B cell (primary cell): ENCODE results near the gene PLAU. TPM values are rescaled to one million over a fixed set of nuclear protein-coding genes. Genes with fewer than 3 reads are reported as not detected.

Source experiments
- ATAC-seq: fragments of 200-7000 bp; cut with Tn5 transposase; one replicate; pipeline ENCODE4 v1.10.0; 2021; ENCODE audit warnings: low read depth, mild to moderate bottlenecking, moderate number of reproducible peaks, moderate library complexity
- CTCF ChIA-PET: fragments of 350-600 bp; sonication (Branson Sonifier 250); formaldehyde crosslinking; loops from one replicate; lab custom pipeline; 2021; ENCODE audit warnings: antibody characterized with exemption, inconsistent platforms; lab: Charles Lee
- POLR2A ChIA-PET: fragments of 350-600 bp; sonication (Branson Sonifier 250); formaldehyde crosslinking; loops from one replicate; lab custom pipeline; 2021; ENCODE audit warnings: antibody characterized with exemption; lab: Charles Lee
- DNase-seq: peaks from one replicate; pipeline ENCODE4 v3.0.0; 2013
- H2AFZ ChIP-seq: 2 replicates; pipeline ENCODE4 v1.6.1; 2012; ENCODE audit warnings: mild to moderate bottlenecking, low read depth, low read length; ENCODE audit not compliant: insufficient read depth, poor library complexity, severe bottlenecking
- H3K27ac ChIP-seq, 2 donors: 1 replicate in 1 of 2; 2 replicates in 1 of 2; pipeline ENCODE4 v1.5.1; 2012 to 2013; ENCODE audit warnings: low read length in 2 of 2, mild to moderate bottlenecking in 2 of 2, moderate library complexity in 1 of 2
- H3K27me3 ChIP-seq, 4 experiments: fragments of 200-600 bp in 1 of 4; sonication (generic) in 1 of 4; replicated peaks in 1 of 4; 1 replicate in 2 of 4; 2 replicates in 2 of 4; pipeline versions ENCODE4 v1.6.1 to v1.7.0; 2013 to 2016; ENCODE audit warnings: low read length in 3 of 4, mild to moderate bottlenecking in 2 of 4, mixed read lengths in 1 of 4, moderate library complexity in 1 of 4; ENCODE audit not compliant: insufficient read depth in 4 of 4, control insufficient read depth in 3 of 4; ENCODE audit errors: control extremely low read depth in 1 of 4
- H3K36me3 ChIP-seq, 2 experiments: replicated peaks in 1 of 2; 1 replicate in 1 of 2; 2 replicates in 1 of 2; pipeline versions ENCODE4 v1.6.1 to v1.7.1; 2013; ENCODE audit warnings: low read length in 1 of 2; ENCODE audit not compliant: insufficient read depth in 2 of 2, control insufficient read depth in 1 of 2; ENCODE audit errors: control extremely low read depth in 1 of 2, extremely low read depth in 1 of 2
- H3K4me1 ChIP-seq, 2 donors: fragments of 200-600 bp in 1 of 2; sonication (generic) in 1 of 2; 1 replicate in 1 of 2; 2 replicates in 1 of 2; pipeline versions ENCODE4 v1.5.1 to v1.6.1; 2013 to 2017; ENCODE audit warnings: low read length in 2 of 2; ENCODE audit not compliant: control insufficient read depth in 2 of 2, insufficient read depth in 2 of 2
- H3K4me2 ChIP-seq: replicated peaks from 2 replicates; pipeline ENCODE3; 2012; ENCODE audit warnings: mild to moderate bottlenecking, low read depth, low read length; ENCODE audit not compliant: poor library complexity, severe bottlenecking
- H3K4me3 ChIP-seq, 5 experiments: fragments of 200-600 bp in 1 of 5; sonication (generic) in 1 of 5; 1 replicate in 3 of 5; 2 replicates in 2 of 5; pipeline versions ENCODE4 v1.5.1 to v1.7.0; 2011 to 2016; ENCODE audit warnings: low read length in 4 of 5, mild to moderate bottlenecking in 4 of 5, low read depth in 2 of 5, control low read depth in 1 of 5, moderate library complexity in 1 of 5; ENCODE audit not compliant: insufficient read depth in 1 of 5; ENCODE audit errors: control extremely low read depth in 1 of 5, extremely low read depth in 1 of 5
- H3K79me2 ChIP-seq: fragments of 200-600 bp; sonication (generic); one replicate; pipeline ENCODE4 v1.6.0; 2016; ENCODE audit warnings: low read length; ENCODE audit not compliant: control insufficient read depth, insufficient read depth
- H3K9ac ChIP-seq: fragments of 200-600 bp; sonication (generic); 2 replicates; pipeline ENCODE4 v1.6.1; 2017; ENCODE audit warnings: mild to moderate bottlenecking, low read length, moderate library complexity
- H3K9me3 ChIP-seq, 3 donors: one replicate each; pipeline versions ENCODE4 v1.6.1 to v1.7.1; 2013; ENCODE audit warnings: low read length in 2 of 3; ENCODE audit not compliant: control insufficient read depth in 2 of 3, insufficient read depth in 1 of 3; ENCODE audit errors: control extremely low read depth in 1 of 3
- H4K20me1 ChIP-seq: 2 replicates; pipeline ENCODE4 v1.6.0; 2012; ENCODE audit warnings: mild to moderate bottlenecking, low read length; ENCODE audit not compliant: insufficient read depth, control insufficient read depth, poor library complexity, severe bottlenecking
- H3K27ac Mint-ChIP-seq: one replicate; pipeline ENCODE4 v1.8.0; 2021; ENCODE audit warnings: mixed read lengths
- H3K27me3 Mint-ChIP-seq: one replicate; pipeline ENCODE4 v1.8.0; 2021; ENCODE audit warnings: mixed read lengths
- H3K4me1 Mint-ChIP-seq: one replicate; pipeline ENCODE4 v1.8.0; 2021; ENCODE audit warnings: mixed read lengths
- H3K4me3 Mint-ChIP-seq: one replicate; pipeline ENCODE4 v1.8.0; 2021; ENCODE audit warnings: mixed read lengths
- H3K9me3 Mint-ChIP-seq: one replicate; pipeline ENCODE4 v1.8.0; 2022; ENCODE audit warnings: mixed read lengths; ENCODE audit not compliant: insufficient read depth
- EZH2 ChIP-seq: IDR thresholded peaks from 2 replicates; pipeline ENCODE4 v1.6.1; 2012; ENCODE audit warnings: borderline replicate concordance, low read depth, mild to moderate bottlenecking, moderate library complexity, low read length; ENCODE audit not compliant: insufficient read depth, poor library complexity, severe bottlenecking
- WGBS: methylation state at CpG from one replicate; pipeline ENCODE4 v1.1.5; 2013; ENCODE audit warnings: missing lambda C conversion rate; ENCODE audit not compliant: insufficient coverage; 5-methylcytosine and 5-hydroxymethylcytosine counted together
- intact Hi-C: fragments of 100-400 bp; cut with micrococcal nuclease; formaldehyde crosslinking; loops from one replicate; pipeline ENCODE4 v1.10.0; 2022
- polyA plus RNA-seq: library from polyadenylated mRNA; depleted of rRNA; stranded (reverse); fragments of >200 nt; gene quantifications from 2 replicates; pipeline ENCODE4 v1.2.3, GENCODE V29; 2012
- total RNA-seq, 2 donors: library from RNA; stranded (reverse); fragments of 120-200 nt in 1 of 2; gene quantifications; 1 replicate in 1 of 2; 2 replicates in 1 of 2; pipeline versions ENCODE4 v1.2.3 to v1.2.4, GENCODE V29; 2013 to 2022
- TF ChIP-seq, protein P1 (sequence below): fragments of 200-600 bp; IDR thresholded peaks from one replicate; pipeline ENCODE4 v1.8.0; 2022; ENCODE audit warnings: antibody characterized with exemption, mild to moderate bottlenecking

Gene PLAU
- total and polyA plus RNA-seq, 2 donors (not counting 1 experiment from before 2014, with no cell fraction given), result 0.04 TPM; not detected in 1

GRCh38 chr10:73965890-73966768 is 55.2 kb downstream of the PLAU start:
- 92% methylated on average over 7 of the region's 16 CpGs for WGBS
- POLR2A ChIA-PET, result interaction anchor here (0.6 to 1.0 kb wide), 2 partner anchors 10 to 14 kb away, joined by 3 to 4 read pairs; no protein-coding TSS in a partner anchor
- H3K4me2 ChIP-seq, result no peak overlapping the region

More at GRCh38 chr10:73965890-73966768, 55.2 kb downstream of the PLAU start:
- H3K4me3 Mint-ChIP-seq, result no peak overlapping the region
- no peaks in the 10 kb centered on the region for H3K27me3 ChIP-seq
- H2AFZ ChIP-seq, result no peak overlapping the region
- no peaks in the 10 kb centered on the region for H3K79me2 ChIP-seq
- H3K36me3 ChIP-seq, result no peaks in the 10 kb centered on the region
- intact Hi-C loops, result no loop called here
- TF ChIP-seq, protein P1, sequence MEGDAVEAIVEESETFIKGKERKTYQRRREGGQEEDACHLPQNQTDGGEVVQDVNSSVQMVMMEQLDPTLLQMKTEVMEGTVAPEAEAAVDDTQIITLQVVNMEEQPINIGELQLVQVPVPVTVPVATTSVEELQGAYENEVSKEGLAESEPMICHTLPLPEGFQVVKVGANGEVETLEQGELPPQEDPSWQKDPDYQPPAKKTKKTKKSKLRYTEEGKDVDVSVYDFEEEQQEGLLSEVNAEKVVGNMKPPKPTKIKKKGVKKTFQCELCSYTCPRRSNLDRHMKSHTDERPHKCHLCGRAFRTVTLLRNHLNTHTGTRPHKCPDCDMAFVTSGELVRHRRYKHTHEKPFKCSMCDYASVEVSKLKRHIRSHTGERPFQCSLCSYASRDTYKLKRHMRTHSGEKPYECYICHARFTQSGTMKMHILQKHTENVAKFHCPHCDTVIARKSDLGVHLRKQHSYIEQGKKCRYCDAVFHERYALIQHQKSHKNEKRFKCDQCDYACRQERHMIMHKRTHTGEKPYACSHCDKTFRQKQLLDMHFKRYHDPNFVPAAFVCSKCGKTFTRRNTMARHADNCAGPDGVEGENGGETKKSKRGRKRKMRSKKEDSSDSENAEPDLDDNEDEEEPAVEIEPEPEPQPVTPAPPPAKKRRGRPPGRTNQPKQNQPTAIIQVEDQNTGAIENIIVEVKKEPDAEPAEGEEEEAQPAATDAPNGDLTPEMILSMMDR, result no peak
- no peak for TF ChIP-seq EZH2
- H3K27ac Mint-ChIP-seq, result no peak overlapping the region
- ATAC-seq (no peak), DNase-seq (no peak)
- H4K20me1 ChIP-seq, result no peaks in the 10 kb centered on the region
- peaks cover 2% of the 10 kb centered on the region for H3K4me1 Mint-ChIP-seq
- H3K9me3 Mint-ChIP-seq, result no peaks in the 10 kb centered on the region
- H3K4me3 ChIP-seq, result no peak overlapping the region
- H3K4me1 ChIP-seq, result peaks cover 0 to under 1% of the 10 kb centered on the region in 2 donors
- peaks cover 0 to under 1% (median 0%) of the 10 kb centered on the region in 3 donors for H3K9me3 ChIP-seq
- no peak overlapping the region for H3K9ac ChIP-seq
- no peak overlapping the region for H3K27ac ChIP-seq
- CTCF ChIA-PET, result interaction anchor here (0.7 to 1.6 kb wide), 3 partner anchors 25 to 77 kb away, joined by 3 to 4 read pairs (median 3); no protein-coding TSS in a partner anchor
- H3K27me3 Mint-ChIP-seq, result no peaks in the 10 kb centered on the region
